GM12801 (cell line): ENCODE results near the gene SOS1.

ENCODE experiments used
- CTCF ChIP-seq: IDR thresholded peaks from one replicate; pipeline ENCODE4 v1.5.1; 2011; ENCODE audit warnings: control low read depth; ENCODE audit not compliant: insufficient read length; ENCODE audit errors: extremely low read depth

Gene SOS1

GRCh38 chr2:39065616-39066015, 55.2 kb downstream of the SOS1 start:
- no peak for TF ChIP-seq CTCF

GRCh38 chr2:39062320-39062719, 58.5 kb downstream of the SOS1 start:
- TF ChIP-seq CTCF: no peak

- TF ChIP-seq CTCF: no peak
Measured at GRCh38 chr2:39061280-39061679, 59.6 kb downstream of the SOS1 start.

- no peak for TF ChIP-seq CTCF
Measured at GRCh38 chr2:39059366-39059952, 61.4 kb downstream of the SOS1 start.

- no peak for TF ChIP-seq CTCF
Measured at GRCh38 chr2:39058101-39058500, 62.8 kb downstream of the SOS1 start.

- TF ChIP-seq CTCF: no peak
Measured at GRCh38 chr2:39050109-39050508, 70.7 kb downstream of the SOS1 start.

- TF ChIP-seq CTCF: no peak
Measured at GRCh38 chr2:39039072-39039471, 81.8 kb downstream of the SOS1 start.
